ENCODE measurements around the gene LTBP1.

LTBP1 gene

GRCh38 chr2:32947484-32948143 is 861 bp downstream of the LTBP1 start:
- H3K27ac ChIP-seq (ENCODE audit: low read depth, low read length), result no peak overlapping the region
- H2AFZ ChIP-seq (ENCODE audit: low read length, unreplicated experiment), result peak overlapping the region; percentile 80
- H3K79me2 ChIP-seq (ENCODE audit: control insufficient read depth, insufficient read depth, low read length, unreplicated experiment), result no peaks in the 10 kb centered on the region
- H3K4me3 ChIP-seq (ENCODE audit: low read depth, low read length), result peak overlapping the region; percentile 88
- H3K4me1 ChIP-seq (ENCODE audit: control insufficient read depth, insufficient read depth, low read length, unreplicated experiment), result no peaks in the 10 kb centered on the region
- H3K27me3 ChIP-seq (ENCODE audit: insufficient read depth, low read length), result peaks cover 10% of the 10 kb centered on the region; the same call in 1 of the 2 replicates
- no peaks in the 10 kb centered on the region for H3K36me3 ChIP-seq (ENCODE audit: insufficient read depth, low read length)

GRCh38 chr2:32948266-32948665 is 1.5 kb downstream of the LTBP1 start:
- H3K36me3 ChIP-seq (ENCODE audit: insufficient read depth, low read length), result no peaks in the 10 kb centered on the region
- H3K4me3 ChIP-seq (ENCODE audit: low read depth, low read length), result peak overlapping the region; percentile 88
- H2AFZ ChIP-seq (ENCODE audit: low read length, unreplicated experiment), result peak overlapping the region; percentile 80
- no peaks in the 10 kb centered on the region for H3K4me1 ChIP-seq (ENCODE audit: control insufficient read depth, insufficient read depth, low read length, unreplicated experiment)
- no peaks in the 10 kb centered on the region for H3K79me2 ChIP-seq (ENCODE audit: control insufficient read depth, insufficient read depth, low read length, unreplicated experiment)
- no peak overlapping the region for H3K27ac ChIP-seq (ENCODE audit: low read depth, low read length)
- H3K27me3 ChIP-seq (ENCODE audit: insufficient read depth, low read length), result peaks cover 10% of the 10 kb centered on the region; the same call in 1 of the 2 replicates

- H3K27ac ChIP-seq (ENCODE audit: low read depth, low read length), result no peak overlapping the region
- no peaks in the 10 kb centered on the region for H3K4me1 ChIP-seq (ENCODE audit: control insufficient read depth, insufficient read depth, low read length, unreplicated experiment)
- H3K36me3 ChIP-seq (ENCODE audit: insufficient read depth, low read length), result no peaks in the 10 kb centered on the region
- peaks cover 10% of the 10 kb centered on the region; the same call in 1 of the 2 replicates for H3K27me3 ChIP-seq (ENCODE audit: insufficient read depth, low read length)
- H2AFZ ChIP-seq (ENCODE audit: low read length, unreplicated experiment), result no peak overlapping the region
- H3K4me3 ChIP-seq (ENCODE audit: low read depth, low read length), result no peak overlapping the region
- H3K79me2 ChIP-seq (ENCODE audit: control insufficient read depth, insufficient read depth, low read length, unreplicated experiment), result no peaks in the 10 kb centered on the region
These were observed 2.5 kb downstream of the LTBP1 start for GRCh38 chr2:32949260-32949659.

GRCh38 chr2:32951672-32952071 is 4.9 kb downstream of the LTBP1 start:
- H3K27ac ChIP-seq (ENCODE audit: low read depth, low read length), result no peak overlapping the region
- no peak overlapping the region for H2AFZ ChIP-seq (ENCODE audit: low read length, unreplicated experiment)
- no peaks in the 10 kb centered on the region for H3K36me3 ChIP-seq (ENCODE audit: insufficient read depth, low read length)
- no peaks in the 10 kb centered on the region for H3K79me2 ChIP-seq (ENCODE audit: control insufficient read depth, insufficient read depth, low read length, unreplicated experiment)
- no peak overlapping the region for H3K4me3 ChIP-seq (ENCODE audit: low read depth, low read length)
- H3K4me1 ChIP-seq (ENCODE audit: control insufficient read depth, insufficient read depth, low read length, unreplicated experiment), result no peaks in the 10 kb centered on the region
- H3K27me3 ChIP-seq (ENCODE audit: insufficient read depth, low read length), result peaks cover 10% of the 10 kb centered on the region; the same call in 1 of the 2 replicates

GRCh38 chr2:32952761-32953476 is 6.2 kb downstream of the LTBP1 start:
- Histone ChIP-seq H3K27ac (ENCODE audit: low read depth, low read length) (no peak overlapping the region), H3K79me2 (ENCODE audit: control insufficient read depth, insufficient read depth, low read length, unreplicated experiment) (no peaks in the 10 kb centered on the region), H3K36me3 (ENCODE audit: insufficient read depth, low read length) (no peaks in the 10 kb centered on the region), H2AFZ (ENCODE audit: low read length, unreplicated experiment) (no peak overlapping the region), H3K4me3 (ENCODE audit: low read depth, low read length) (no peak overlapping the region), H3K27me3 (ENCODE audit: insufficient read depth, low read length) (peaks cover 7% of the 10 kb centered on the region; the same call in 1 of the 2 replicates), H3K4me1 (ENCODE audit: control insufficient read depth, insufficient read depth, low read length, unreplicated experiment) (no peaks in the 10 kb centered on the region)

GRCh38 chr2:32954206-32954605 is 7.5 kb downstream of the LTBP1 start:
- no peaks in the 10 kb centered on the region for H3K79me2 ChIP-seq (ENCODE audit: control insufficient read depth, insufficient read depth, low read length, unreplicated experiment)
- H3K27me3 ChIP-seq (ENCODE audit: insufficient read depth, low read length), result no peaks in the 10 kb centered on the region
- no peak overlapping the region for H3K27ac ChIP-seq (ENCODE audit: low read depth, low read length)
- no peaks in the 10 kb centered on the region for H3K36me3 ChIP-seq (ENCODE audit: insufficient read depth, low read length)
- no peaks in the 10 kb centered on the region for H3K4me1 ChIP-seq (ENCODE audit: control insufficient read depth, insufficient read depth, low read length, unreplicated experiment)
- H3K4me3 ChIP-seq (ENCODE audit: low read depth, low read length), result no peak overlapping the region
- no peak overlapping the region for H2AFZ ChIP-seq (ENCODE audit: low read length, unreplicated experiment)

GRCh38 chr2:32958821-32959220 is 12.1 kb downstream of the LTBP1 start:
- Histone ChIP-seq H3K4me1 (ENCODE audit: control insufficient read depth, insufficient read depth, low read length, unreplicated experiment) (no peaks in the 10 kb centered on the region), H3K27ac (ENCODE audit: low read depth, low read length) (no peak overlapping the region), H3K27me3 (ENCODE audit: insufficient read depth, low read length) (no peaks in the 10 kb centered on the region), H3K36me3 (ENCODE audit: insufficient read depth, low read length) (no peaks in the 10 kb centered on the region), H2AFZ (ENCODE audit: low read length, unreplicated experiment) (no peak overlapping the region), H3K4me3 (ENCODE audit: low read depth, low read length) (no peak overlapping the region), H3K79me2 (ENCODE audit: control insufficient read depth, insufficient read depth, low read length, unreplicated experiment) (no peaks in the 10 kb centered on the region)

GRCh38 chr2:32960238-32960637 is 13.5 kb downstream of the LTBP1 start:
- Histone ChIP-seq H2AFZ (ENCODE audit: low read length, unreplicated experiment) (no peak overlapping the region), H3K36me3 (ENCODE audit: insufficient read depth, low read length) (no peaks in the 10 kb centered on the region), H3K4me1 (ENCODE audit: control insufficient read depth, insufficient read depth, low read length, unreplicated experiment) (no peaks in the 10 kb centered on the region), H3K27ac (ENCODE audit: low read depth, low read length) (no peak overlapping the region), H3K79me2 (ENCODE audit: control insufficient read depth, insufficient read depth, low read length, unreplicated experiment) (no peaks in the 10 kb centered on the region), H3K4me3 (ENCODE audit: low read depth, low read length) (no peak overlapping the region), H3K27me3 (ENCODE audit: insufficient read depth, low read length) (no peaks in the 10 kb centered on the region)

GRCh38 chr2:32960647-32961403 is 14.1 kb downstream of the LTBP1 start:
- Histone ChIP-seq H3K4me3 (ENCODE audit: low read depth, low read length) (no peak overlapping the region), H3K27me3 (ENCODE audit: insufficient read depth, low read length) (no peaks in the 10 kb centered on the region), H3K27ac (ENCODE audit: low read depth, low read length) (no peak overlapping the region), H3K79me2 (ENCODE audit: control insufficient read depth, insufficient read depth, low read length, unreplicated experiment) (no peaks in the 10 kb centered on the region), H2AFZ (ENCODE audit: low read length, unreplicated experiment) (no peak overlapping the region), H3K4me1 (ENCODE audit: control insufficient read depth, insufficient read depth, low read length, unreplicated experiment) (no peaks in the 10 kb centered on the region), H3K36me3 (ENCODE audit: insufficient read depth, low read length) (no peaks in the 10 kb centered on the region)

- Histone ChIP-seq H3K36me3 (ENCODE audit: insufficient read depth, low read length) (no peaks in the 10 kb centered on the region), H2AFZ (ENCODE audit: low read length, unreplicated experiment) (no peak overlapping the region), H3K27ac (ENCODE audit: low read depth, low read length) (no peak overlapping the region), H3K27me3 (ENCODE audit: insufficient read depth, low read length) (no peaks in the 10 kb centered on the region), H3K4me3 (ENCODE audit: low read depth, low read length) (no peak overlapping the region), H3K79me2 (ENCODE audit: control insufficient read depth, insufficient read depth, low read length, unreplicated experiment) (no peaks in the 10 kb centered on the region), H3K4me1 (ENCODE audit: control insufficient read depth, insufficient read depth, low read length, unreplicated experiment) (no peaks in the 10 kb centered on the region)
These were observed 15.9 kb downstream of the LTBP1 start for GRCh38 chr2:32962690-32963089.
